Right ventricle myocardium superior (tissue), 1 donor: ENCODE results near the gene SPINK1. TPM values are rescaled to one million over a fixed set of nuclear protein-coding genes. Genes with fewer than 3 reads are reported as not detected.
"Not testable (repeated sequence)": the region's sequence is repeated elsewhere in the genome, so short reads cannot be mapped to it uniquely, and the experiment has no call there.

ENCODE experiments used
- ATAC-seq: fragments of 200-7000 bp; cut with Tn5 transposase; one replicate; pipeline ENCODE4 v1.9.1; 2020; ENCODE audit warnings: mild to moderate bottlenecking; ENCODE audit not compliant: poor library complexity
- DNase-seq: peaks from one replicate; pipeline ENCODE4 v3.0.0-alpha.2; 2020
- intact Hi-C: fragments of 100-400 bp; cut with DNase I; formaldehyde crosslinking; loops from one replicate; pipeline ENCODE4 v1.11.2; 2022
- total RNA-seq: library from RNA; stranded (reverse); fragmentation: NEBNext Ultra II Directional; extraction: Animal tissue kit (Norgen Biotek cat#: 25700); gene quantifications from one replicate; pipeline ENCODE4 v1.2.1, GENCODE V29; 2021
- donor health status: DM: no; HTN: yes; CAD: no; lungs with severe emphysema.

SPINK1 gene
- total RNA-seq, 1 donor from 2014 or later = not detected

- no peak for ATAC-seq
- DNase-seq = no peak
- intact Hi-C loops = loop anchor here (2.0 kb wide), 1 partner anchor 78 kb away; no protein-coding TSS in a partner anchor
Measured at GRCh38 chr5:147856801-147857200, 25.3 kb upstream of the SPINK1 start.

DNA sequence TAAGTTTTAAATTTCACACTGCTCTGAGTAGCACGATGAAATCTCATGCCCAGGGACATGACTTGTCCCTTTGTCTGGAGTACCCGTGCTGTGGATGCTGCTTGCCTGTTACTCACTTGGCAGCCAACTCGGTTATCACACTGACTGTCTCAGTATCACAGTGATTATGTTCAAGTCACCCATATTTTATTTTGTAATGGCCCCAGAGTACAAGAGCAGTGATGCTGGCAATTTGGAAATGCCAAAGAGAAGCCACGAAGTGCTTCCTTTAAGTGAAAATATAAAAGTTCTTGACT is 24.3 kb upstream of the SPINK1 start:
- intact Hi-C loops = loop anchor here (2.0 kb wide), 1 partner anchor 79 kb away; no protein-coding TSS in a partner anchor
- DNase-seq (no peak), ATAC-seq (no peak)

DNA sequence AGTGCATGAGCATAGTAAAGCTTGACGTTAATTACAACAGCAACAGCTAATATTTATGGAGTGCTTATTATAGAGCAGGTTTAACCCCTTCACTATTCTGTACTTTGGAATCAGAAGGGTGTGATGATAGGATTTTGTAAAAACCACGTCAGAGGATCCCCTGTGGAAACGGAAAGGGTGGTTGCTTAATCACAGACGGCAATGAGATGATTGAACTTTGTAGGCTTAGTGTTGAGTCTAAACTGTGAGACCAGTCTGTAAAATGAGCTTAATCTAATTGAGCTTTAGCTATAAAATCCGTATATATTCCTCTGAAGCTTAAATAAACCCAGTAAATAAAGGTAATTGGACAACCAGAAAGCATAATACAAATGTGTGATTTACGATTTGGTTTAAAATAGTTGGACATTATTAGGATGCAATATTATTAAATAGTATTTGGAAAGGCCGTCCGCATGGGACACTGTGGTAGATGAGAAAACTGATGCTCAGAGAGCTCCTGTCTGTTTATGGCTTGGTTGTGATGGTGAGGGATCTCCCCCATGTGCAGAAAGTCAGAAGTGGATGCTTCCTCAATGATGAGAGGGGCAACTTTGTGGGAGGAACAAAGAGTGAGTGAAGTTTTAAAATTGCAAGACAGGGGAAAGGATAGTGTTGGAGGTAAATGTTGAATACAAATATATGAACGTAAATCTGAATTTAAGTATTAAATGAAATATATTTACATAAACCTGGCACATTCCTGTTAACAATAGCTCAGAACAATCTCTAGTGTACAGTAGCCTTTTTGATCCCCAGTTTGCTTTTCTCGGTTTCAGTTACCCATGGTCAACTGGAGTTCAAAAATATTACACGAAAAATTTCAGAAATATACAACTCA is 23.7 kb upstream of the SPINK1 start:
- no peak for ATAC-seq
- intact Hi-C loops = no loop called here
- DNase-seq = no peak

GRCh38 chr5:147854331-147854730 is 22.9 kb upstream of the SPINK1 start:
- ATAC-seq (no peak), DNase-seq (no peak)
- intact Hi-C loops = no loop called here

DNA sequence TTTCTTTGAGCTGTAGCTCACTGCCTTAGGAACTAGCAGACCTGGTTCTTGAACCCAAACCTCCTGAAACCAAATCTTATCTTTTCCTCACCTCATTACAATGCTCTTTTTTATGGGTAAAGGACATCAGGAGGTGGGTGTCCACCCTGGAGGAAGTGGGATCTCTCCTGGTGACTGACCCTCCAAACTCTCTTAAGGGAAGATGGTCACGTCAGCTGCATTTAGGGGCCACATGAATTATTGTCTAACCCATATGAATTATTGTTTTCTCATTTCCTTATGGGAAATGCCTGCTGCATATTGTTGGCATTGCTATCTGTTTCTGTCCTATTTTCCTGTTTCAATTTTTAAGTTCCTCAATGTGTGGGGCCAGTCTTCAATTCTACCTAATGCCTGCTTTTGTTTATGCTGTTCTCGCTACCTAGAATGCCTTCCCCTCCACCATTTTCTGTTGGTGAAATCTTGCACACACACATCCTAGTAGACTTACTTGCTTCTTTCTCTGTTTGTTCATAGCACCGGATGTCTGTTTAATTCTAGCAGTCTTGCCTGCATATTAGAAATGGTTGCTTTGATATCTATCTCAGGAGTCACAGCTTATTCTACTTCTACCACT is 22.0 kb upstream of the SPINK1 start:
- intact Hi-C loops = no loop called here
- DNase-seq = no peak
- no peak for ATAC-seq

DNA sequence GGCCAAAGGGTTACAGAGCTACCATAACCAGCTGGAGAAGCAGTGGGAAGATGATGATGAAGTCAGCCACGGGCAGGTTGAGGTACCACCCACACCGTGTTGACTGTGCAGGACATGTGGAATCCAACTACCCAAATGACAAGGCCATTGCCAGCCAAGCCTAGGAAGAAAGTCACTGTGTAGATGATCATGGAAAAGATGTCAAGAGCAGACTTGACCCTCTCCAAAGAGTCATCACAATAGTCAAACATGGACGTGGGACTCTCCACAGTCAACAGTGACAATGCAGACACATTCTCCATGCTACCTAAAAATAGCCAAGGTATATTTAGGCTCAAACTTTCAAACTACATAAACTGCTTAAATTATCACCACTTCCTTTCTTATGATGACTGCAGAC is 20.9 kb upstream of the SPINK1 start:
- intact Hi-C loops = no loop called here
- DNase-seq = no peak
- ATAC-seq = no peak

DNA sequence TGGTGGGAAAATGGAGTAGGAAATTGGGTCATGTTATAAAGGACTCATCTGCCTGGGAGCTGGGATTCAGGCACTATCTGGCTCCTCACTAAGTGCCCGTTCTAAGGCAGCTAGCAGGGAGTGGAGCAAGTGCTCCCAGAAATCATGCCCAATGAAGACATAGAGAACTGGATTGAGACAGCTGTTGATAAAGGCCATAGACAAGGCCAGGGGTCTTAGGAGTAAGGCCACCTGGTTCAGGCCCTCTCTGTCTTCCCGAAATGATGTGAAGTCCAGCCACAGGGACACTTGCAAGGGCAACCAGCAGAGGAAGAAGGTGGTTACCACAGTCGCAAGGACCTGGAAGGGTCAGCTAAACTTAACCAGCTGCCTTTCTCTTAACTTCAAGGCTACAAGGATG is 20.1 kb upstream of the SPINK1 start:
- ATAC-seq (no peak), DNase-seq (no peak)
- intact Hi-C loops = no loop called here

- intact Hi-C loops = no loop called here
- ATAC-seq = no peak
- no peak for DNase-seq
Measured at GRCh38 chr5:147849226-147849625, 17.8 kb upstream of the SPINK1 start.

DNA sequence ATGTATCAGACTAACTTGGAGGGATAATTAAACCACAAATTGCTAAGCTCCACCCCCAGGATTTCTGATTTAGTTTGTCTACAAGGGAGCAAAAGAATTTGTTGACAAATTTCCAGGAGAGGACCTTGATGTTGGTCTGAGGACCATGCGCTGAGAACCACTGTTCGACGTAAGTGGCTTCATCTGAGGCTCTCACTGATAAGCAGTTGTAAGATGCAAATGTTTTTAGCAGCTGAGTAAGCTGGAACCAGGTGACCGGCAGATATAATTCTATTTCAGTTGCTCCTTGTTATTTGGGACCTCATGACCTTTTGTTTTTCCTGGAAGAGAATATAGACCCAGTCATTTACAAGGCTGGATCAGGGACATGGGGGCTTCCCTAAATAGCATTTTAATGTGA is 14.1 kb upstream of the SPINK1 start:
- no peak for ATAC-seq
- intact Hi-C loops = no loop called here

DNA sequence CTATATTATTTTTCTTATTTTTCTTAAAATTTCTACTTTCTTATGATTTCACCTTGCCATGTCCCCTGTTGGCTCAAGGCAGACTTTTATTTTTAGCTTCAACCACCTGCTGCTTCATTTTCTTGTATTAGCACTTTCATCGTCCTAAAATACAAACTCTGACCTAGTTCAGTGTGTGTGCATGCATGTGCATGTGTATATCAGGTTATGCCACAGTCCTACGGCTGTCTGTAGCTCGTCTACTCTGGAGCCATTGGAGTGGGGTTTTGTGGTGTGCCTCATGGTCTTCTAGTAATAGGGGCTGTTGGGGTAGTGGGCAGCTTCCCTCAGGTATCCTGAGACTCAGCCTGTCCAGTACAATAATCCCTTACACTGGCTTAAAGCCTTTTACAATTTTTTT is 13.4 kb upstream of the SPINK1 start:
- no peak for DNase-seq
- ATAC-seq = no peak
- intact Hi-C loops = no loop called here

More for the DNA sequence above, 14.1 kb upstream of the SPINK1 start:
- DNase-seq = no peak

GRCh38 chr5:147842869-147843268 is 11.4 kb upstream of the SPINK1 start:
- intact Hi-C loops = no loop called here
- DNase-seq (no peak), ATAC-seq (no peak)

DNA sequence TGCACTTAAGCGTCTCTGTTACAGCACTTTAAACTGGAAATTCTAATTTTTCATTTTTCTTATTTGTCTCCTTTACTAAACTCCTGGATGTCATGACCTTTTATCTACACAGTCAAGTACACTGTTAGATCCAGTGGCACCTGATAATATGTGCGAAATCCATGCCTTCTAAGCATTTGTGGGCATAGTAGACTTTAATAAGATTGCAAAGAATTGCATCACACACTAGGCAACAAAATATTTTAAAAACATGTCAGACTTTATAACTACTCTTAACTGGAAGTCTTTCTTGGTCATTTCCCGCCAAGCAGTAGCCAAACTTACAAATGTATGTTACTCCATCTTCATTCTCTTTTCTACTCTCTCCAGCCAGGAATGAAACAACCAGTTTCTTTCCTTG is 5.0 kb upstream of the SPINK1 start:
- intact Hi-C loops = no loop called here
- ATAC-seq (no peak), DNase-seq (no peak)

- DNase-seq (no peak), ATAC-seq (no peak)
- intact Hi-C loops = no loop called here
Measured at GRCh38 chr5:147835386-147835798, 3.9 kb upstream of the SPINK1 start.

DNA sequence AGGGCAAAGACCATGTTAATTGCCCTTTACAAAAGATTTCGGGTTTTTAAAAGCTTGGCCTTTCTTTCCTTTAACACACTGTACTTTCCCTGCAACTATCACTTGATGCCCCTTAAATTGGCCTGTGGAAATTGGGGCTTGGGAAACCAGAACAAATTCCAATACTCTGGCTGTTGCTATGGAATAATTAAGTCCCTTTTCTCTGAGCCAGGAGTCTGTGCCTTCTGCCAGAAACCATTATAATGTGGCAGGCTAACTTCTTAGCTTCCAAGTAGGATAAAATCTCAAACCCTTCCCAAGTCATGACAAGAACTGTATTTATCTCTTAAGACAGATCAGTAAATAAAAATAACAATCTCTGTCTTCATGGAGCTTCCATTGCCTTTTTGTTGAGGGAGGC is 1.1 kb upstream of the SPINK1 start:
- intact Hi-C loops = no loop called here
- no peak for ATAC-seq
- DNase-seq = no peak

DNA sequence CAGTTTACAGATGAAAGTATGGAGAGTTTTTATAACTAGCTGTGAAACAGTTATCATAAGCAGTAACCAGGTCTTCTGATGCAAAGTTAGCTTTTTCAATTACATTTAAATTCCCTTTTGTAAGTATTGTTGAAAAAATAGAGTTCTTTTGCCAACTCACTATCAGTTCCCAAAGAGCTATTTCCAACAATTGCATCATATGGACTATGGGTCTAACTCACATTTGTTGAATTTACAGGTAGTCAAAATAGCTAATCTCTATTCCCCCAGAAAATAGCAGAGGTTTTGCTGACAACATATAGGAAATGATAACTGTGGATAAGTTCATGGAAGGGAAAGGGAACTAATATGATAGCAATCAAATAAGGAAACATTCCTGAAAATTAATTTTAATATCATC is 1.4 kb downstream of the SPINK1 start:
- no peak for DNase-seq
- intact Hi-C loops = no loop called here
- ATAC-seq = no peak

GRCh38 chr5:147827017-147827416 is 4.5 kb downstream of the SPINK1 start:
- intact Hi-C loops, ATAC-seq, DNase-seq: not testable (repeated sequence)

- ATAC-seq = no peak
- no peak for DNase-seq
- intact Hi-C loops = no loop called here
Measured at GRCh38 chr5:147826361-147826760, 5.1 kb downstream of the SPINK1 start.

- DNase-seq (peak; percentile 44), ATAC-seq (peak; percentile 83)
- intact Hi-C loops = loop anchor here (2.0 kb wide), 1 partner anchor 194 kb away; no protein-coding TSS in a partner anchor
Measured at GRCh38 chr5:147822686-147823491, 8.6 kb downstream of the SPINK1 start.

DNA sequence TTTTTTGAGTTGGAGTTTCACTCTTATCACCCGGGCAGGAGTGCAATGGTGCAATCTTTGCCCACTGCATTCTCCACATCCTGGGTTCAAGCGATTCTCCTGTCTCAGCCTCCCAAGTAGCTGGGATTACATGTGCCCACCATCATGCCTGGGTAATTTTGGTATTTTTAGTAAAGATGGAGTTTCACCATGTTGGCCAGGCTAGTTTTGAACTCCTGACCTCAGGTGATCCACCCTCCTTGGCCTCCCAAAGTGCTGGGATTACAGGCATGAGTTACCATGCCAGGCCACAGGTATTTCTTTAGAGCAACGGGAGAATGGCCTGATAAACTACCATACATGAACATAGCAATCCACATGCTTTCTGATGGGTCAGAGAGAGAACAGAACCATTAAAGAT is 9.2 kb downstream of the SPINK1 start:
- not testable (repeated sequence) for ATAC-seq, DNase-seq
- intact Hi-C loops = loop anchor here (2.0 kb wide), 1 partner anchor 193 kb away; no protein-coding TSS in a partner anchor
